Measurements from ENCODE around the gene ERBIN. TPM values are rescaled to one million over a fixed set of nuclear protein-coding genes. Genes with fewer than 3 reads are reported as not detected.
A peak's percentile ranks its signal among the peaks of the same experiment; 100 is the strongest.

ERBIN gene
- total and polyA plus RNA-seq, 2 of the 13 experiments (the other 11 are each of a cell fraction or from before 2014, with no cell fraction given): 14.4 to 41.7 TPM

GRCh38 chr5:65925044-65925600 is 1.3 kb upstream of the ERBIN start (continued):
- peak; percentile 61; the same call in 1 of the 2 replicates for TF ChIP-seq ZFP91 (CRISPR knock-in tag; IDR thresholded peaks at IDR 0.05; ENCODE audit: borderline replicate concordance)
- no peak for TF ChIP-seq GTF3A (CRISPR knock-in tag; conservative IDR thresholded peaks at IDR 0.05)
- TF ChIP-seq MEIS1 (CRISPR knock-in tag; IDR thresholded peaks at IDR 0.05; ENCODE audit: borderline replicate concordance): no peak
- TF ChIP-seq CEBPB (IDR thresholded peaks at IDR 0.05; ENCODE audit: borderline replicate concordance, low read depth, low read length): no peak
- TF ChIP-seq ZNF44 (CRISPR knock-in tag; IDR thresholded peaks at IDR 0.05): no peak; the same call in 1 of the 2 replicates
- TF ChIP-seq ELF1 (CRISPR knock-in tag; IDR thresholded peaks at IDR 0.05): 0 out of 2 replicates have a peak, but pooled peaks have one; percentile 36
- no peak for TF ChIP-seq ATAD3A (CRISPR knock-in tag; IDR thresholded peaks at IDR 0.05)
- peak; percentile 15; the same call in 1 of the 2 replicates for TF ChIP-seq FOSL2 (CRISPR knock-in tag; IDR thresholded peaks at IDR 0.05)
- TF ChIP-seq HNRNPUL1 (IDR thresholded peaks at IDR 0.05; ENCODE audit: low read depth, low read length): no peak
- TF ChIP-seq ZNF670 (CRISPR knock-in tag; IDR thresholded peaks at IDR 0.05; ENCODE audit: borderline replicate concordance): no peak
- 0 out of 2 replicates have a peak, but pooled peaks have one; percentile 51 for TF ChIP-seq ZNF337 (CRISPR knock-in tag; IDR thresholded peaks at IDR 0.05; ENCODE audit: borderline replicate concordance, low read depth)
- TF ChIP-seq ZNF616 (CRISPR knock-in tag; IDR thresholded peaks at IDR 0.05; ENCODE audit: low read depth): 0 out of 2 replicates have a peak, but pooled peaks have one; percentile 17
- no peak for TF ChIP-seq ZNF646 (CRISPR knock-in tag; IDR thresholded peaks at IDR 0.05)
- TF ChIP-seq MTA1 (CRISPR knock-in tag; IDR thresholded peaks at IDR 0.05; ENCODE audit: borderline replicate concordance): peak; percentile 9; the same call in 1 of the 2 replicates
- TF ChIP-seq SYNCRIP (IDR thresholded peaks at IDR 0.05; ENCODE audit: insufficient read depth, low read depth, low read length): no peak
- no peak for TF ChIP-seq MZF1 (CRISPR knock-in tag; IDR thresholded peaks at IDR 0.05; ENCODE audit: borderline replicate concordance)
- TF ChIP-seq ATF5 (CRISPR knock-in tag; IDR thresholded peaks at IDR 0.05; ENCODE audit: low read depth): no peak
- TF ChIP-seq MIER3 (CRISPR knock-in tag; IDR thresholded peaks at IDR 0.05; ENCODE audit: borderline replicate concordance): no peak
- no peak for TF ChIP-seq FOSL1 (CRISPR knock-in tag; IDR thresholded peaks at IDR 0.05; ENCODE audit: borderline replicate concordance)
- TF ChIP-seq GLI4 (CRISPR knock-in tag; IDR thresholded peaks at IDR 0.05; ENCODE audit: borderline replicate concordance): no peak
- TF ChIP-seq ZNF30 (CRISPR knock-in tag; IDR thresholded peaks at IDR 0.05): 0 out of 2 replicates have a peak, but pooled peaks have one; percentile 13
- TF ChIP-seq ZNF530 (CRISPR knock-in tag; IDR thresholded peaks at IDR 0.05; ENCODE audit: low read depth): no peak

Measured in HepG2 (cell line).